ENCODE data around the gene ZDHHC8.

- TF ChIP-seq CTCF (IDR thresholded peaks at IDR 0.05) = no peak
- TF ChIP-seq EP300 (IDR thresholded peaks at IDR 0.05) = no peak
- no peak for TF ChIP-seq POLR2A (IDR thresholded peaks at IDR 0.05)
Observed at GRCh38 chr22:20142711-20143621, 11.4 kb downstream of the ZDHHC8 start.
